Tibial artery (tissue), 4 donors: ENCODE measurements around the gene HSP90AB1.

ENCODE experiments used
- DNase-seq, 2 donors: peaks; one replicate each; pipeline ENCODE4 v3.0.0-alpha.2; 2019
- H3K27ac ChIP-seq, 2 donors: fragments of 200-600 bp; sonication (generic) in 1 of 2; 1 replicate in 1 of 2; 2 replicates in 1 of 2; pipeline ENCODE4 v1.5.1; 2018 to 2019; ENCODE audit warnings: mild to moderate bottlenecking in 1 of 2
- H3K27me3 ChIP-seq, 2 donors: fragments of 200-600 bp; sonication (generic) in 1 of 2; one replicate each; pipeline versions ENCODE4 v1.5.1 to v1.6.0; 2016 to 2019
- H3K36me3 ChIP-seq, 3 donors: fragments of 200-600 bp; sonication (generic) in 2 of 3; one replicate each; pipeline ENCODE4 v1.5.1; 2016 to 2019; ENCODE audit warnings: mild to moderate bottlenecking in 2 of 3
- H3K4me1 ChIP-seq, 4 donors: fragments of 200-600 bp; sonication (generic) in 2 of 4; 1 replicate in 3 of 4; 2 replicates in 1 of 4; pipeline ENCODE4 v1.5.1; 2016 to 2019
- H3K4me3 ChIP-seq, 2 donors: fragments of 200-600 bp; sonication (generic) in 1 of 2; 1 replicate in 1 of 2; 2 replicates in 1 of 2; pipeline ENCODE4 v1.5.1; 2018 to 2019; ENCODE audit warnings: mild to moderate bottlenecking in 2 of 2
- H3K9me3 ChIP-seq, 3 donors: fragments of 200-600 bp; sonication (generic) in 1 of 3; one replicate each; pipeline ENCODE4 v1.5.1; 2016 to 2019
- CTCF ChIP-seq, 2 experiments: fragments of 200-600 bp in 1 of 2; fragments of 450-650 bp in 1 of 2; IDR thresholded peaks; one replicate each; pipeline ENCODE4 v1.5.1; 2017 to 2019; ENCODE audit warnings: antibody characterized with exemption in 2 of 2, mild to moderate bottlenecking in 1 of 2, moderate library complexity in 1 of 2
- intact Hi-C: fragments of 100-400 bp; cut with DNase I; formaldehyde crosslinking; loops from one replicate; pipeline ENCODE4 v1.15.0; 2023; ENCODE audit warnings: low total_unique reads

The HSP90AB1 gene

GRCh38 chr6:44278315-44278714, 31.4 kb downstream of the HSP90AB1 start:
- intact Hi-C loops, result no loop called here
- DNase-seq, result no peak
- no peaks in the 10 kb centered on the region for H3K36me3 ChIP-seq
- H3K4me1 ChIP-seq, result peaks cover 0 to 12% (median 9%) of the 10 kb centered on the region in 4 donors
- H3K27ac ChIP-seq, result no peak overlapping the region
- H3K27me3 ChIP-seq, result peaks cover 0 to 60% of the 10 kb centered on the region in 2 donors
- TF ChIP-seq CTCF (IDR thresholded peaks at IDR 0.05), result no peak
- no peak overlapping the region for H3K4me3 ChIP-seq
- no peaks in the 10 kb centered on the region for H3K9me3 ChIP-seq

- Histone ChIP-seq H3K27me3 (peaks cover 0 to 53% of the 10 kb centered on the region in 2 donors), H3K4me3 (no peak overlapping the region), H3K36me3 (no peaks in the 10 kb centered on the region), H3K9me3 (no peaks in the 10 kb centered on the region), H3K27ac (no peak overlapping the region), H3K4me1 (peaks cover 0 to 12% (median 9%) of the 10 kb centered on the region in 4 donors)
- intact Hi-C loops, result no loop called here
- DNase-seq, result no peak
- TF ChIP-seq CTCF (IDR thresholded peaks at IDR 0.05), result no peak
Observed at GRCh38 chr6:44278774-44279697, 32.1 kb downstream of the HSP90AB1 start.

- TF ChIP-seq CTCF (IDR thresholded peaks at IDR 0.05), result no peak
- Histone ChIP-seq H3K36me3 (no peaks in the 10 kb centered on the region), H3K9me3 (no peaks in the 10 kb centered on the region), H3K27ac (no peak overlapping the region), H3K4me3 (no peak overlapping the region), H3K27me3 (peaks cover 0 to 29% of the 10 kb centered on the region in 2 donors), H3K4me1 (peaks cover 0 to 8% (median 0%) of the 10 kb centered on the region in 4 donors)
- intact Hi-C loops, result no loop called here
- DNase-seq, result no peak
Observed at GRCh38 chr6:44284121-44284520, 37.2 kb downstream of the HSP90AB1 start.

GRCh38 chr6:44284867-44285266, 38.0 kb downstream of the HSP90AB1 start:
- H3K27ac ChIP-seq, result no peak overlapping the region
- TF ChIP-seq CTCF (IDR thresholded peaks at IDR 0.05), result no peak
- peaks cover 0 to 8% (median 0%) of the 10 kb centered on the region in 4 donors for H3K4me1 ChIP-seq
- DNase-seq, result no peak
- intact Hi-C loops, result no loop called here
- peaks cover 0 to 27% of the 10 kb centered on the region in 2 donors for H3K27me3 ChIP-seq
- no peaks in the 10 kb centered on the region for H3K36me3 ChIP-seq
- no peak overlapping the region for H3K4me3 ChIP-seq
- H3K9me3 ChIP-seq, result no peaks in the 10 kb centered on the region

GRCh38 chr6:44285552-44286284, 38.8 kb downstream of the HSP90AB1 start:
- Histone ChIP-seq H3K27me3 (peaks cover 0 to 34% of the 10 kb centered on the region in 2 donors), H3K36me3 (no peaks in the 10 kb centered on the region), H3K27ac (no peak overlapping the region), H3K4me3 (no peak overlapping the region), H3K9me3 (no peaks in the 10 kb centered on the region), H3K4me1 (peaks cover 0 to 8% (median 0%) of the 10 kb centered on the region in 4 donors)
- no peak for TF ChIP-seq CTCF (IDR thresholded peaks at IDR 0.05)
- intact Hi-C loops, result no loop called here
- no peak for DNase-seq
